Endothelial cell (in vitro differentiated cells): ENCODE measurements around the gene FMNL3. TPM values are rescaled to one million over a fixed set of nuclear protein-coding genes. Genes with fewer than 3 reads are reported as not detected.

ENCODE experiments used
- DNase-seq: peaks from one replicate; pipeline ENCODE4 v3.0.0; 2021; ENCODE audit warnings: low spot score
- H3K27ac Mint-ChIP-seq: one replicate; pipeline ENCODE4 v1.8.0; 2021; ENCODE audit warnings: mixed read lengths, inconsistent platforms; ENCODE audit not compliant: unreplicated experiment
- H3K27me3 Mint-ChIP-seq: one replicate; pipeline ENCODE4 v1.8.0; 2021; ENCODE audit warnings: mild to moderate bottlenecking, moderate library complexity, mixed read lengths, inconsistent platforms; ENCODE audit not compliant: unreplicated experiment
- H3K36me3 Mint-ChIP-seq: one replicate; pipeline ENCODE4 v1.8.0; 2021; ENCODE audit warnings: mild to moderate bottlenecking, low read depth, mixed read lengths, inconsistent platforms; ENCODE audit not compliant: unreplicated experiment
- H3K4me1 Mint-ChIP-seq: one replicate; pipeline ENCODE4 v1.8.0; 2021; ENCODE audit warnings: mild to moderate bottlenecking, mixed read lengths, inconsistent platforms; ENCODE audit not compliant: unreplicated experiment
- H3K4me3 Mint-ChIP-seq: one replicate; pipeline ENCODE4 v1.8.0; 2021; ENCODE audit warnings: mild to moderate bottlenecking, mixed read lengths, inconsistent platforms; ENCODE audit not compliant: unreplicated experiment
- H3K9me3 Mint-ChIP-seq: one replicate; pipeline ENCODE4 v1.8.0; 2021; ENCODE audit warnings: mixed read lengths, inconsistent platforms; ENCODE audit not compliant: unreplicated experiment
- CTCF ChIP-seq: fragments of 200-600 bp; sonication (generic); IDR thresholded peaks from one replicate; pipeline ENCODE4 v1.5.0; 2021; ENCODE audit warnings: antibody characterized with exemption; ENCODE audit not compliant: unreplicated experiment
- total RNA-seq: library from RNA; stranded (reverse); fragmentation: NEBNext Ultra II Directional; extraction: Animal tissue kit (Norgen Biotek cat#: 25700); gene quantifications from one replicate; pipeline ENCODE4 v1.2.1, GENCODE V29; 2021; ENCODE audit not compliant: unreplicated experiment

The FMNL3 gene
- total RNA-seq, 1 donor from 2014 or later = 194 TPM

GRCh38 chr12:49658276-49658675, 48.9 kb downstream of the FMNL3 start:
- Mint-ChIP-seq H3K36me3 (peaks cover 79% of the 10 kb centered on the region), H3K27ac (peak overlapping the region; percentile 99), H3K27me3 (peaks cover 12% of the 10 kb centered on the region), H3K4me3 (peak overlapping the region; percentile 61), H3K4me1 (peaks cover 86% of the 10 kb centered on the region), H3K9me3 (no peaks in the 10 kb centered on the region)
- no peak for TF ChIP-seq CTCF
- no peak for DNase-seq

- Mint-ChIP-seq H3K27ac (peak overlapping the region; percentile 99), H3K9me3 (no peaks in the 10 kb centered on the region)
These were observed 51.5 kb downstream of the FMNL3 start for GRCh38 chr12:49655595-49656236.

GRCh38 chr12:49654715-49655114, 52.5 kb downstream of the FMNL3 start:
- no peak for DNase-seq
- Mint-ChIP-seq H3K9me3 (no peaks in the 10 kb centered on the region), H3K27me3 (peaks cover 31% of the 10 kb centered on the region), H3K36me3 (peaks cover 72% of the 10 kb centered on the region), H3K4me3 (peak overlapping the region; percentile 79), H3K27ac (peak overlapping the region; percentile 99), H3K4me1 (peaks cover 70% of the 10 kb centered on the region)
- no peak for TF ChIP-seq CTCF

More at GRCh38 chr12:49655595-49656236, 51.5 kb downstream of the FMNL3 start:
- Mint-ChIP-seq H3K27me3 (peaks cover 21% of the 10 kb centered on the region), H3K36me3 (peaks cover 73% of the 10 kb centered on the region), H3K4me3 (peak overlapping the region; percentile 76), H3K4me1 (peaks cover 72% of the 10 kb centered on the region)
- TF ChIP-seq CTCF = no peak
- peak; percentile 55 for DNase-seq

GRCh38 chr12:49652921-49653520, 54.2 kb downstream of the FMNL3 start:
- Mint-ChIP-seq H3K4me1 (peaks cover 74% of the 10 kb centered on the region), H3K9me3 (no peaks in the 10 kb centered on the region), H3K4me3 (peak overlapping the region; percentile 76), H3K36me3 (peaks cover 77% of the 10 kb centered on the region), H3K27me3 (peaks cover 35% of the 10 kb centered on the region), H3K27ac (peak overlapping the region; percentile 48)
- TF ChIP-seq CTCF = no peak
- no peak for DNase-seq

- H3K4me1 Mint-ChIP-seq = peaks cover 75% of the 10 kb centered on the region
- H3K4me3 Mint-ChIP-seq = peak overlapping the region; percentile 56
- no peak for DNase-seq
- no peak for TF ChIP-seq CTCF
- no peaks in the 10 kb centered on the region for H3K9me3 Mint-ChIP-seq
- H3K36me3 Mint-ChIP-seq = peaks cover 75% of the 10 kb centered on the region
- peaks cover 44% of the 10 kb centered on the region for H3K27me3 Mint-ChIP-seq
- H3K27ac Mint-ChIP-seq = peak overlapping the region; percentile 45
These were observed 55.4 kb downstream of the FMNL3 start for GRCh38 chr12:49651855-49652254.
